ENCODE measurements around the gene KIF11. TPM values are rescaled to one million over a fixed set of nuclear protein-coding genes. Genes with fewer than 3 reads are reported as not detected.

KIF11 gene
- total and polyA plus RNA-seq, 4 donors, result 1.0 to 7.5 (median 1.2) TPM

GRCh38 chr10:92590623-92591549 is 2.0 kb upstream of the KIF11 start:
- WGBS, 2 donors, result 42 to 53% methylated on average over 19 of the region's 19 CpGs
- no peak for TF ChIP-seq CTCF (IDR thresholded peaks at IDR 0.05; ENCODE audit: control extremely low read depth, extremely low read depth)
- H3K9me3 ChIP-seq (ENCODE audit: control insufficient read depth in 4 of 4, insufficient read depth in 3 of 4, low read length in 3 of 4), result no peaks in the 10 kb centered on the region

GRCh38 chr10:92591550-92592022 is 1.3 kb upstream of the KIF11 start:
- DNase-seq (peak; percentile 92 to 96 (median 93)), ATAC-seq (ENCODE audit: insufficient read depth, low FRiP score) (peak; percentile 89)
- H3K9ac ChIP-seq (ENCODE audit: insufficient read depth in 1 of 2, low read length in 2 of 2), result peak overlapping the region; percentile 67 to 92
- no peaks in the 10 kb centered on the region for H3K9me3 ChIP-seq (ENCODE audit: control insufficient read depth in 4 of 4, insufficient read depth in 3 of 4, low read length in 3 of 4)
- H3K4me1 ChIP-seq (ENCODE audit: control insufficient read depth in 5 of 5, insufficient read depth in 5 of 5, low read length in 5 of 5), result peaks cover 0 to 27% (median 2%) of the 10 kb centered on the region in 5 donors
- peak overlapping the region; percentile 87 to 90 for H3K27ac ChIP-seq (ENCODE audit: low read depth in 1 of 2, low read length in 1 of 2)
- no peak overlapping the region for H3K4me3 ChIP-seq
- H3K36me3 ChIP-seq (ENCODE audit: control insufficient read depth in 4 of 4, insufficient read depth in 4 of 4, low read length in 4 of 4), result no peaks in the 10 kb centered on the region
- 1% methylated on average over 38 of the region's 38 CpGs for WGBS, 2 donors
- TF ChIP-seq CTCF (IDR thresholded peaks at IDR 0.05; ENCODE audit: control extremely low read depth, extremely low read depth), result no peak
- no peaks in the 10 kb centered on the region for H3K27me3 ChIP-seq (ENCODE audit: control insufficient read depth in 3 of 3, insufficient read depth in 3 of 3, low read length in 2 of 3)

More at GRCh38 chr10:92590623-92591549, 2.0 kb upstream of the KIF11 start:
- no peaks in the 10 kb centered on the region for H3K36me3 ChIP-seq (ENCODE audit: control insufficient read depth in 4 of 4, insufficient read depth in 4 of 4, low read length in 4 of 4)
- no peaks in the 10 kb centered on the region for H3K27me3 ChIP-seq (ENCODE audit: control insufficient read depth in 3 of 3, insufficient read depth in 3 of 3, low read length in 2 of 3)
- H3K27ac ChIP-seq (ENCODE audit: low read depth in 1 of 2, low read length in 1 of 2), result peak overlapping the region; percentile 87 to 90
- peak; percentile 61 to 67 (median 67) for DNase-seq
- H3K9ac ChIP-seq (ENCODE audit: insufficient read depth in 1 of 2, low read length in 2 of 2), result peak overlapping the region; percentile 67 to 92
- no peak overlapping the region for H3K4me3 ChIP-seq
- H3K4me1 ChIP-seq (ENCODE audit: control insufficient read depth in 5 of 5, insufficient read depth in 5 of 5, low read length in 5 of 5), result peaks cover 0 to 27% (median 2%) of the 10 kb centered on the region in 5 donors
- peak; percentile 1 for ATAC-seq (ENCODE audit: insufficient read depth, low FRiP score)

GRCh38 chr10:92593619-92594588 is 974 bp downstream of the KIF11 start:
- Histone ChIP-seq H3K9me3 (ENCODE audit: control insufficient read depth in 4 of 4, insufficient read depth in 3 of 4, low read length in 3 of 4) (no peaks in the 10 kb centered on the region), H3K4me1 (ENCODE audit: control insufficient read depth in 5 of 5, insufficient read depth in 5 of 5, low read length in 5 of 5) (peaks cover 0 to 27% (median 2%) of the 10 kb centered on the region in 5 donors), H3K36me3 (ENCODE audit: control insufficient read depth in 4 of 4, insufficient read depth in 4 of 4, low read length in 4 of 4) (no peaks in the 10 kb centered on the region), H3K27me3 (ENCODE audit: control insufficient read depth in 3 of 3, insufficient read depth in 3 of 3, low read length in 2 of 3) (no peaks in the 10 kb centered on the region), H3K4me3 (peak overlapping the region; percentile 77), H3K27ac (ENCODE audit: low read depth in 1 of 2, low read length in 1 of 2) (no peak overlapping the region), H3K9ac (ENCODE audit: insufficient read depth in 1 of 2, low read length in 2 of 2) (peak overlapping the region in 1 of 2 donors; percentile 87)
- DNase-seq, result peak in 2 of 3 donors; percentile 45 to 67
- 10 to 11% methylated on average over 9 of the region's 9 CpGs for WGBS, 2 donors
- no peak for ATAC-seq (ENCODE audit: insufficient read depth, low FRiP score)
- no peak for TF ChIP-seq CTCF (IDR thresholded peaks at IDR 0.05; ENCODE audit: control extremely low read depth, extremely low read depth)
